HEK293 (cell line): ENCODE data around the gene TNS1.

Source experiments
- CTCF ChIA-PET: fragments of 350-600 bp; formaldehyde crosslinking; extraction: SDS; loops from one replicate; lab custom pipeline; 2021; ENCODE audit warnings: antibody characterized with exemption; lab: Yijun Ruan, JAX
- POLR2A ChIA-PET: fragments of 300-600 bp; formaldehyde crosslinking; extraction: SDS; loops from one replicate; lab custom pipeline; 2020; ENCODE audit warnings: antibody characterized with exemption, inconsistent platforms; lab: Yijun Ruan, JAX
- H3K27ac ChIP-seq: fragments of 200-500 bp; sonication (Bioruptor generic); 2 replicates; pipeline ENCODE4 v1.5.1; 2014; ENCODE audit warnings: low read depth, low read length, control low read depth, inconsistent platforms; ENCODE audit errors: extremely low read depth
- H3K36me3 ChIP-seq, 2 experiments: fragments of 200-500 bp in 1 of 2; sonication (Bioruptor generic) in 1 of 2; 1 replicate in 1 of 2; 2 replicates in 1 of 2; pipeline ENCODE4 v1.5.1; 2014 to 2017; ENCODE audit warnings: inconsistent platforms in 2 of 2, low read length in 2 of 2; ENCODE audit not compliant: control insufficient read depth in 2 of 2, insufficient read depth in 1 of 2
- H3K4me1 ChIP-seq: fragments of 200-500 bp; sonication (Bioruptor generic); 2 replicates; pipeline ENCODE4 v1.5.1; 2014; ENCODE audit warnings: mild to moderate bottlenecking, low read length, inconsistent platforms; ENCODE audit not compliant: control insufficient read depth, insufficient read depth
- H3K4me3 ChIP-seq: 2 replicates; pipeline ENCODE4 v1.5.1; 2011; ENCODE audit warnings: low read depth, mild to moderate bottlenecking, control low read depth, low read length, moderate library complexity
- H3K9me3 ChIP-seq: fragments of 200-500 bp; sonication (Bioruptor generic); 2 replicates; pipeline ENCODE4 v1.5.1; 2014; ENCODE audit warnings: low read depth, low read length, inconsistent platforms; ENCODE audit not compliant: control insufficient read depth, insufficient read depth
- HOXC10 ChIP-seq: sonication (generic); formaldehyde crosslinking; IDR thresholded peaks from 2 replicates; pipeline ENCODE4 v1.8.1; 2023; ENCODE audit warnings: mild to moderate bottlenecking, missing genetic modification reagents
- SETDB1 ChIP-seq: IDR thresholded peaks from one replicate; pipeline ENCODE4 v1.6.1; 2017; ENCODE audit warnings: mild to moderate bottlenecking, low read length, moderate library complexity, mixed read lengths; ENCODE audit not compliant: insufficient read length
- ZBTB17 ChIP-seq: fragments of 450-650 bp; formaldehyde crosslinking; IDR thresholded peaks from 2 replicates; pipeline ENCODE4 v1.5.1; 2016; ENCODE audit warnings: missing biosample characterization, missing genetic modification characterization
- ZNF114 ChIP-seq: fragments of 450-650 bp; formaldehyde crosslinking; IDR thresholded peaks from 2 replicates; pipeline ENCODE4 v1.5.0; 2017; ENCODE audit warnings: missing biosample characterization, missing genetic modification characterization
- ZNF394 ChIP-seq: fragments of 450-650 bp; formaldehyde crosslinking; IDR thresholded peaks from 2 replicates; pipeline ENCODE4 v1.5.1; 2016; ENCODE audit warnings: missing biosample characterization, missing genetic modification characterization, mild to moderate bottlenecking, moderate library complexity, borderline replicate concordance
- ZNF529 ChIP-seq: fragments of 450-650 bp; formaldehyde crosslinking; IDR thresholded peaks from 2 replicates; pipeline ENCODE4 v1.5.1; 2017; ENCODE audit warnings: missing genetic modification characterization, missing biosample characterization; ENCODE audit not compliant: insufficient replicate concordance
- ZNF544 ChIP-seq: fragments of 450-650 bp; formaldehyde crosslinking; IDR thresholded peaks from 2 replicates; pipeline ENCODE4 v1.5.0; 2017; ENCODE audit warnings: missing biosample characterization, missing genetic modification characterization
- ZNF548 ChIP-seq: fragments of 450-650 bp; formaldehyde crosslinking; IDR thresholded peaks from 2 replicates; pipeline ENCODE4 v1.5.1; 2016; ENCODE audit warnings: missing biosample characterization, missing genetic modification characterization
- ZNF560 ChIP-seq: fragments of 450-650 bp; formaldehyde crosslinking; IDR thresholded peaks from 2 replicates; pipeline ENCODE4 v1.5.1; 2017; ENCODE audit warnings: missing biosample characterization, missing genetic modification characterization, borderline replicate concordance
- ZNF585B ChIP-seq: fragments of 450-650 bp; formaldehyde crosslinking; IDR thresholded peaks from 2 replicates; pipeline ENCODE4 v1.5.1; 2016; ENCODE audit warnings: missing biosample characterization, missing genetic modification characterization
- ZNF76 ChIP-seq: fragments of 450-650 bp; formaldehyde crosslinking; IDR thresholded peaks from 2 replicates; pipeline ENCODE4; 2016; ENCODE audit warnings: low read depth, missing biosample characterization, missing genetic modification characterization, borderline replicate concordance
- ZNF837 ChIP-seq: fragments of 450-650 bp; formaldehyde crosslinking; IDR thresholded peaks from 2 replicates; pipeline ENCODE4 v1.5.1; 2016; ENCODE audit warnings: missing biosample characterization, missing genetic modification characterization
- TF ChIP-seq, protein P1 (sequence below): fragments of 450-650 bp; formaldehyde crosslinking; IDR thresholded peaks from 2 replicates; pipeline ENCODE4 v1.5.1; 2016; ENCODE audit warnings: missing biosample characterization, missing genetic modification characterization
- TF ChIP-seq, protein P2 (sequence below): fragments of 450-650 bp; formaldehyde crosslinking; IDR thresholded peaks from 2 replicates; pipeline ENCODE4 v1.5.1; 2016; ENCODE audit warnings: missing biosample characterization, missing genetic modification characterization
- TF ChIP-seq, protein P3 (sequence below): fragments of 450-650 bp; formaldehyde crosslinking; IDR thresholded peaks from 2 replicates; pipeline ENCODE4 v1.5.1; 2016; ENCODE audit warnings: missing biosample characterization, missing genetic modification characterization, low read depth
- TF ChIP-seq, protein P4 (sequence below): fragments of 450-650 bp; formaldehyde crosslinking; IDR thresholded peaks from 2 replicates; pipeline ENCODE4 v1.5.1; 2016; ENCODE audit warnings: missing biosample characterization, missing genetic modification characterization, low read depth
- TF ChIP-seq, protein P5 (sequence below): fragments of 450-650 bp; formaldehyde crosslinking; IDR thresholded peaks from 2 replicates; pipeline ENCODE4 v1.5.1; 2017; ENCODE audit warnings: missing biosample characterization, missing genetic modification characterization

TNS1 gene

DNA sequence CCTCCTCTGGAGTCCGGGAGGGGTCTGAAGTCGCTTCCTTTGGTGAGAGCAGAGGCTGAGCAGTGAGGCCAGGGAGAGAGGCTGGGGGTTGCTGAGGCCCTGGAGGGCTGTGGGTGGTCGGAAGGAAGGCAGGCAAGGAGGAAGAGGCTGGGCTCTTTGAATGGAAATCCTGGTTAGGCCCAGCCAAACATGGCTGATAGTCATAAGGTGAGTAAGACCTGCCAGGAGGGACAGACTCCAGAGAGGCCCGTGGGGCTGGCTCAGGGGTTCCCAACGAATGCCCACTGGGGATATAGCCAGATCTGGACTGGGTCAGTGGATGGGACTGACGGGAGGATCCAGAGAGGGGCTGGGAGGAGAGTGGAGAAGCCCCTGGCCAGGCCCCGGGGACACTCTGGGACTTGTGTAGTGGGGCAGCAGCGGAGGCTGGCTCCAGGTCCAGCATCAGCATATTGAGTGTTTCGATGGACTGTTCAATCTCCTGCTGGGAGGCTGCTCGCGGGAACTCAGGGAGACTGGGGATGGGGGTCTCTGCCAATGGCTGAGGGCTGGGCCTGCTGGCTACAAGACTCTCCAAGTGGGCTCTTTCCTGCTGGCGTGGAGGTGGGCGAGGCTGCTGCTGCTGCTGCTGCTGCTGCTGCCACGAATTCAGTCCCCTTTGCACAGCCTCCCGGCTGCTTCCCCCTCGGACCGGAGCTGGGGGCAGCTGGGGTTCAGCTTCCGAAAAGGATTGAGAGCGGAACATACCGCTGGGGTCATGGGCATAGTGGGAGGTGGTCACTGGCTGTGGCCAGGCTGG, 155.0 kb downstream of the TNS1 start (continued):
- no peak for TF ChIP-seq SETDB1

DNA sequence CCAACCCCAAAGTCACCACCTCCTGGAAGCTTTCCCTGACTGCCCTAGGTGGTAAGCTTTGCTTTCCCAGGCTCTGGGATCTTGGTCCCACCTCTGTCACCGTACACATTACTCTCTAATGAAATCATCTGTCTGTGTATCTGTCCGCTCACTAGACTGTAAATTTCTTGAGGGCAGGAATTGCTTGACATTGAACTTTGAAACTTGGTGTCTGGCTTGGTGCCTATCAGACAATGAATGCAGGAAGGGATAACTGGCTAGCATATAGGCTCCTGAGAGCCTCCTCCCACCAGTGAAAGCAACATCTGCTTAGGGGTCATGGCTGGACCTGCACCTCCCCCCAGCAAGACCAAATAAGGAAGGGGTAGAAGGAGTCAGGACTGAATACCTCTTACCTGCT, 155.7 kb downstream of the TNS1 start:
- Histone ChIP-seq H3K4me3 (no peak overlapping the region), H3K36me3 (peaks cover 0 to 5% of the 10 kb centered on the region in 2 experiments; a peak in 1 of 3 replicates)
- POLR2A ChIA-PET = no interaction called here

More for the DNA sequence above, 155.7 kb downstream of the TNS1 start:
- H3K4me1 ChIP-seq = no peaks in the 10 kb centered on the region
- H3K9me3 ChIP-seq = no peaks in the 10 kb centered on the region
- CTCF ChIA-PET = interaction anchor here (0.6 kb wide), 1 partner anchor 40 kb away, joined by 3 read pairs; no protein-coding TSS in a partner anchor
- TF ChIP-seq ZNF585B (tag by site-specific recombination) = no peak
- TF ChIP-seq HOXC10 = no peak
- TF ChIP-seq ZNF76 (tag by site-specific recombination) = no peak
- TF ChIP-seq, protein P1, sequence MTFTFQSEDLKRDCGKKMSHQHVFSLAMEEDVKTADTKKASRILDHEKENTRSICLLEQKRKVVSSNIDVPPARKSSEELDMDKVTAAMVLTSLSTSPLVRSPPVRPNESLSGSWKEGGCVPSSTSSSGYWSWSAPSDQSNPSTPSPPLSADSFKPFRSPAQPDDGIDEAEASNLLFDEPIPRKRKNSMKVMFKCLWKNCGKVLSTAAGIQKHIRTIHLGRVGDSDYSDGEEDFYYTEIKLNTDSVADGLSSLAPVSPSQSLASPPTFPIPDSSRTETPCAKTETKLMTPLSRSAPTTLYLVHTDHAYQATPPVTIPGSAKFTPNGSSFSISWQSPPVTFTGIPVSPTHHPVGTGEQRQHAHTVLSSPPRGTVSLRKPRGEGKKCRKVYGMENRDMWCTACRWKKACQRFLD (tag by site-specific recombination) = no peak
- no peak for TF ChIP-seq ZNF114
- TF ChIP-seq, protein P2, sequence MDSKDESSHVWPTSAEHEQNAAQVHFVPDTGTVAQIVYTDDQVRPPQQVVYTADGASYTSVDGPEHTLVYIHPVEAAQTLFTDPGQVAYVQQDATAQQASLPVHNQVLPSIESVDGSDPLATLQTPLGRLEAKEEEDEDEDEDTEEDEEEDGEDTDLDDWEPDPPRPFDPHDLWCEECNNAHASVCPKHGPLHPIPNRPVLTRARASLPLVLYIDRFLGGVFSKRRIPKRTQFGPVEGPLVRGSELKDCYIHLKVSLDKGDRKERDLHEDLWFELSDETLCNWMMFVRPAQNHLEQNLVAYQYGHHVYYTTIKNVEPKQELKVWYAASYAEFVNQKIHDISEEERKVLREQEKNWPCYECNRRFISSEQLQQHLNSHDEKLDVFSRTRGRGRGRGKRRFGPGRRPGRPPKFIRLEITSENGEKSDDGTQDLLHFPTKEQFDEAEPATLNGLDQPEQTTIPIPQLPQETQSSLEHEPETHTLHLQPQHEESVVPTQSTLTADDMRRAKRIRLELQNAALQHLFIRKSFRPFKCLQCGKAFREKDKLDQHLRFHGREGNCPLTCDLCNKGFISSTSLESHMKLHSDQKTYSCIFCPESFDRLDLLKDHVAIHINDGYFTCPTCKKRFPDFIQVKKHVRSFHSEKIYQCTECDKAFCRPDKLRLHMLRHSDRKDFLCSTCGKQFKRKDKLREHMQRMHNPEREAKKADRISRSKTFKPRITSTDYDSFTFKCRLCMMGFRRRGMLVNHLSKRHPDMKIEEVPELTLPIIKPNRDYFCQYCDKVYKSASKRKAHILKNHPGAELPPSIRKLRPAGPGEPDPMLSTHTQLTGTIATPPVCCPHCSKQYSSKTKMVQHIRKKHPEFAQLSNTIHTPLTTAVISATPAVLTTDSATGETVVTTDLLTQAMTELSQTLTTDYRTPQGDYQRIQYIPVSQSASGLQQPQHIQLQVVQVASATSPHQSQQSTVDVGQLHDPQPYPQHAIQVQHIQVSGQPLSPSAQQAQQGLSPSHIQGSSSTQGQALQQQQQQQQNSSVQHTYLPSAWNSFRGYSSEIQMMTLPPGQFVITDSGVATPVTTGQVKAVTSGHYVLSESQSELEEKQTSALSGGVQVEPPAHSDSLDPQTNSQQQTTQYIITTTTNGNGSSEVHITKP (tag by site-specific recombination) = no peak
- no peak for TF ChIP-seq ZBTB17 (tag by site-specific recombination)
- TF ChIP-seq, protein P3, sequence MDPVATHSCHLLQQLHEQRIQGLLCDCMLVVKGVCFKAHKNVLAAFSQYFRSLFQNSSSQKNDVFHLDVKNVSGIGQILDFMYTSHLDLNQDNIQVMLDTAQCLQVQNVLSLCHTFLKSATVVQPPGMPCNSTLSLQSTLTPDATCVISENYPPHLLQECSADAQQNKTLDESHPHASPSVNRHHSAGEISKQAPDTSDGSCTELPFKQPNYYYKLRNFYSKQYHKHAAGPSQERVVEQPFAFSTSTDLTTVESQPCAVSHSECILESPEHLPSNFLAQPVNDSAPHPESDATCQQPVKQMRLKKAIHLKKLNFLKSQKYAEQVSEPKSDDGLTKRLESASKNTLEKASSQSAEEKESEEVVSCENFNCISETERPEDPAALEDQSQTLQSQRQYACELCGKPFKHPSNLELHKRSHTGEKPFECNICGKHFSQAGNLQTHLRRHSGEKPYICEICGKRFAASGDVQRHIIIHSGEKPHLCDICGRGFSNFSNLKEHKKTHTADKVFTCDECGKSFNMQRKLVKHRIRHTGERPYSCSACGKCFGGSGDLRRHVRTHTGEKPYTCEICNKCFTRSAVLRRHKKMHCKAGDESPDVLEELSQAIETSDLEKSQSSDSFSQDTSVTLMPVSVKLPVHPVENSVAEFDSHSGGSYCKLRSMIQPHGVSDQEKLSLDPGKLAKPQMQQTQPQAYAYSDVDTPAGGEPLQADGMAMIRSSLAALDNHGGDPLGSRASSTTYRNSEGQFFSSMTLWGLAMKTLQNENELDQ (tag by site-specific recombination) = no peak
- TF ChIP-seq ZNF529 (tag by site-specific recombination) = no peak
- TF ChIP-seq ZNF548 (tag by site-specific recombination) = no peak
- TF ChIP-seq ZNF544 (tag by site-specific recombination) = no peak
- TF ChIP-seq ZNF560 (tag by site-specific recombination) = no peak
- TF ChIP-seq, protein P4, sequence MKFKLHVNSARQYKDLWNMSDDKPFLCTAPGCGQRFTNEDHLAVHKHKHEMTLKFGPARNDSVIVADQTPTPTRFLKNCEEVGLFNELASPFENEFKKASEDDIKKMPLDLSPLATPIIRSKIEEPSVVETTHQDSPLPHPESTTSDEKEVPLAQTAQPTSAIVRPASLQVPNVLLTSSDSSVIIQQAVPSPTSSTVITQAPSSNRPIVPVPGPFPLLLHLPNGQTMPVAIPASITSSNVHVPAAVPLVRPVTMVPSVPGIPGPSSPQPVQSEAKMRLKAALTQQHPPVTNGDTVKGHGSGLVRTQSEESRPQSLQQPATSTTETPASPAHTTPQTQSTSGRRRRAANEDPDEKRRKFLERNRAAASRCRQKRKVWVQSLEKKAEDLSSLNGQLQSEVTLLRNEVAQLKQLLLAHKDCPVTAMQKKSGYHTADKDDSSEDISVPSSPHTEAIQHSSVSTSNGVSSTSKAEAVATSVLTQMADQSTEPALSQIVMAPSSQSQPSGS (tag by site-specific recombination) = no peak
- TF ChIP-seq ZNF837 (tag by site-specific recombination) = no peak
- TF ChIP-seq ZNF394 (tag by site-specific recombination) = no peak
- TF ChIP-seq, protein P5, sequence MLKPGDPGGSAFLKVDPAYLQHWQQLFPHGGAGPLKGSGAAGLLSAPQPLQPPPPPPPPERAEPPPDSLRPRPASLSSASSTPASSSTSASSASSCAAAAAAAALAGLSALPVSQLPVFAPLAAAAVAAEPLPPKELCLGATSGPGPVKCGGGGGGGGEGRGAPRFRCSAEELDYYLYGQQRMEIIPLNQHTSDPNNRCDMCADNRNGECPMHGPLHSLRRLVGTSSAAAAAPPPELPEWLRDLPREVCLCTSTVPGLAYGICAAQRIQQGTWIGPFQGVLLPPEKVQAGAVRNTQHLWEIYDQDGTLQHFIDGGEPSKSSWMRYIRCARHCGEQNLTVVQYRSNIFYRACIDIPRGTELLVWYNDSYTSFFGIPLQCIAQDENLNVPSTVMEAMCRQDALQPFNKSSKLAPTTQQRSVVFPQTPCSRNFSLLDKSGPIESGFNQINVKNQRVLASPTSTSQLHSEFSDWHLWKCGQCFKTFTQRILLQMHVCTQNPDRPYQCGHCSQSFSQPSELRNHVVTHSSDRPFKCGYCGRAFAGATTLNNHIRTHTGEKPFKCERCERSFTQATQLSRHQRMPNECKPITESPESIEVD = no peak
- no peak overlapping the region for H3K27ac ChIP-seq
